OCI-LY7 (cell line): ENCODE measurements around the gene EML6. TPM values are rescaled to one million over a fixed set of nuclear protein-coding genes. Genes with fewer than 3 reads are reported as not detected.

Source experiments
- BruUV-seq: library from RNA; stranded (reverse); fragments of 400-500 nt; replicated peaks from 2 replicates; lab custom pipeline; 2021; lab: Mats Ljungman, UMichigan
- CTCF ChIA-PET: fragments of 300-600 bp; sonication (Branson Sonifier 250); formaldehyde crosslinking; loops from one replicate; lab custom pipeline; 2022; ENCODE audit warnings: antibody characterized with exemption; ENCODE audit not compliant: unreplicated experiment; lab: Charles Lee
- POLR2A ChIA-PET: fragments of 300-600 bp; sonication (Branson Sonifier 250); formaldehyde crosslinking; loops from one replicate; lab custom pipeline; 2022; ENCODE audit warnings: antibody characterized with exemption; lab: Charles Lee
- DNase-seq: peaks from one replicate; pipeline ENCODE4 v3.0.0-alpha.2; 2015; ENCODE audit warnings: low spot score
- H2AFZ ChIP-seq: fragments of 200-600 bp; sonication (generic), shearing (Covaris generic); 2 replicates; pipeline ENCODE4 v1.6.1; 2014; ENCODE audit warnings: mild to moderate bottlenecking, antibody characterized with exemption, low read length, moderate library complexity
- H3K27ac ChIP-seq: fragments of 200-600 bp; sonication (generic); 2 replicates; pipeline ENCODE4 v1.5.1; 2014; ENCODE audit warnings: mixed run types, low read depth, mild to moderate bottlenecking, moderate library complexity, low read length, inconsistent platforms; ENCODE audit not compliant: poor library complexity, severe bottlenecking
- H3K36me3 ChIP-seq: fragments of 200-600 bp; sonication (generic); 2 replicates; pipeline ENCODE4 v1.6.1; 2014; ENCODE audit warnings: mild to moderate bottlenecking, antibody characterized with exemption, low read length, moderate library complexity, mixed read lengths; ENCODE audit not compliant: insufficient read depth
- H3K4me1 ChIP-seq: fragments of 200-600 bp; sonication (generic); 2 replicates; pipeline ENCODE4 v1.5.1; 2014; ENCODE audit warnings: mild to moderate bottlenecking, low read length; ENCODE audit not compliant: insufficient read depth, poor library complexity, severe bottlenecking
- H3K4me2 ChIP-seq: fragments of 200-600 bp; sonication (generic); 2 replicates; pipeline ENCODE4 v1.6.1; 2014; ENCODE audit warnings: mild to moderate bottlenecking, low read length
- H3K4me3 ChIP-seq: fragments of 200-600 bp; sonication (generic); 2 replicates; pipeline ENCODE4 v1.5.1; 2014; ENCODE audit warnings: mild to moderate bottlenecking, low read depth, low read length; ENCODE audit not compliant: poor library complexity, severe bottlenecking
- H3K79me2 ChIP-seq: fragments of 200-600 bp; sonication (generic); 2 replicates; pipeline ENCODE4 v1.6.1; 2016; ENCODE audit warnings: low read depth, mild to moderate bottlenecking, low read length, moderate library complexity, mixed read lengths; ENCODE audit not compliant: insufficient read depth
- H3K9me2 ChIP-seq: fragments of 200-600 bp; sonication (generic); 2 replicates; pipeline ENCODE4 v1.6.1; 2016; ENCODE audit warnings: mild to moderate bottlenecking, low read length, mixed read lengths; ENCODE audit not compliant: insufficient read depth
- H3K9me3 ChIP-seq: fragments of 200-600 bp; sonication (generic); 2 replicates; pipeline ENCODE4 v1.6.1; 2014; ENCODE audit warnings: mild to moderate bottlenecking, mixed run types, low read length, mixed read lengths
- H4K20me1 ChIP-seq: fragments of 200-600 bp; sonication (generic); 2 replicates; pipeline ENCODE4 v1.6.1; 2014; ENCODE audit warnings: mild to moderate bottlenecking, antibody characterized with exemption, low read length, moderate library complexity, mixed read lengths; ENCODE audit not compliant: insufficient read depth
- CTCF ChIP-seq: fragments of 200-600 bp; sonication (generic); conservative IDR thresholded peaks from 2 replicates; pipeline ENCODE4 v1.5.1; 2014; ENCODE audit warnings: mild to moderate bottlenecking, antibody characterized with exemption, low read length, moderate library complexity, mixed read lengths
- EZH2phosphoT487 ChIP-seq: fragments of 200-600 bp; sonication (generic); IDR thresholded peaks from 2 replicates; pipeline ENCODE4 v1.6.1; 2018; ENCODE audit warnings: low read depth, borderline replicate concordance, mild to moderate bottlenecking, mixed run types, antibody characterized with exemption, low read length, moderate library complexity, mixed read lengths
- intact Hi-C: fragments of 100-400 bp; cut with micrococcal nuclease; formaldehyde crosslinking; loops from one replicate; pipeline ENCODE4 v1.10.0; 2022; ENCODE audit not compliant: unreplicated experiment
- total RNA-seq, 2 experiments: library from RNA; depleted of rRNA in 1 of 2; stranded (reverse); fragments of >200 nt in 1 of 2; shearing (Covaris generic) in 1 of 2; gene quantifications; 2 replicates each; pipeline ENCODE4 v1.2.3, GENCODE V29; 2014 to 2022

EML6 gene
- total RNA-seq, 2 experiments from 2014 or later: 310 to 367 TPM

DNA sequence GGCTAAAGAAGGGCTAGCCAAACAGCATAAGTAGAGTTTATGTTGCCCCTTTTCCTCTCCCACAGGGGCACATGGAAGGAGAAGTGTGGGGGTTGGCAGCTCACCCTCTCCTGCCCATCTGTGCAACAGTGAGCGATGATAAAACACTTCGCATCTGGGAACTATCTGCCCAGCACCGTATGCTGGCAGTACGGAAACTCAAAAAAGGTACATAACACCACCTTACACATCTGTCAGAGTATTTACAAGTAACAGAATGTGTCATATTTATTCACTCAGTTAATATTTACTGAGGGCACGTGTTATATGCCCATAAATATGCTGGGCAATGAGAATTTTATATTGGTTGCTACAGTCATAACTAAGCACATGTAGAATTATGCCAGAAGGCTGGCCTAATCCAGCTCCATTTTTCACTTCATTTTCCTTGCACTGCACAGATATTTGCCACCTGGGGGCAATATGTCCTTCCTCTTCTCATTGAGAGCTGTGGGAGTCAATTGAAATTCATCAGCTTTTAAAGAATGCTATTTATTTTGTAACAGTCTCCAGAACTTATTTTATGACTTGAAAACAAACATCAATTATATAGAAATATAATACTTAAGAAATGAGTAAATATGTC, 176.2 kb downstream of the EML6 start:
- Histone ChIP-seq H3K36me3 (peaks cover 100% of the 10 kb centered on the region), H3K4me3 (no peak overlapping the region), H3K9me3 (no peaks in the 10 kb centered on the region), H2AFZ (no peak overlapping the region), H4K20me1 (no peaks in the 10 kb centered on the region), H3K4me2 (no peak overlapping the region), H3K27ac (no peak overlapping the region), H3K9me2 (no peaks in the 10 kb centered on the region), H3K4me1 (no peaks in the 10 kb centered on the region), H3K79me2 (no peaks in the 10 kb centered on the region)
- BruUV-seq: no TSS peak
- DNase-seq: no peak
- TF ChIP-seq EZH2phosphoT487 (no peak), CTCF (peak; percentile 63)
- ChIA-PET POLR2A (interaction anchor here (1.1 to 1.7 kb wide), 2 partner anchors 10 to 30 kb away, joined by 3 to 5 read pairs; no protein-coding TSS in a partner anchor), CTCF (interaction anchor here (0.6 kb wide), 1 partner anchor 57 kb away, joined by 3 read pairs; no protein-coding TSS in a partner anchor)
- intact Hi-C loops: no loop called here

- Histone ChIP-seq H3K36me3 (peaks cover 100% of the 10 kb centered on the region), H3K79me2 (no peaks in the 10 kb centered on the region), H3K4me3 (no peak overlapping the region), H3K27ac (no peak overlapping the region), H3K4me2 (no peak overlapping the region), H2AFZ (no peak overlapping the region), H3K4me1 (no peaks in the 10 kb centered on the region), H3K9me3 (no peaks in the 10 kb centered on the region), H3K9me2 (no peaks in the 10 kb centered on the region), H4K20me1 (no peaks in the 10 kb centered on the region)
- ChIA-PET CTCF (no interaction called here), POLR2A (no interaction called here)
- no TSS peak for BruUV-seq
- TF ChIP-seq CTCF (no peak), EZH2phosphoT487 (no peak)
- intact Hi-C loops: no loop called here
- DNase-seq: no peak
These were observed 177.9 kb downstream of the EML6 start for GRCh38 chr2:54901224-54901986.

- H3K4me3 ChIP-seq: no peak overlapping the region
- ChIA-PET POLR2A (no interaction called here), CTCF (no interaction called here)
- no peak overlapping the region for H3K4me2 ChIP-seq
- no peaks in the 10 kb centered on the region for H4K20me1 ChIP-seq
- BruUV-seq: no TSS peak
- no peak for TF ChIP-seq EZH2phosphoT487
- TF ChIP-seq CTCF: no peak
- no peak overlapping the region for H3K27ac ChIP-seq
- no peaks in the 10 kb centered on the region for H3K79me2 ChIP-seq
- no peak for DNase-seq
- peaks cover 99% of the 10 kb centered on the region for H3K36me3 ChIP-seq
- no peaks in the 10 kb centered on the region for H3K4me1 ChIP-seq
- intact Hi-C loops: no loop called here
- H3K9me3 ChIP-seq: no peaks in the 10 kb centered on the region
- no peaks in the 10 kb centered on the region for H3K9me2 ChIP-seq
- H2AFZ ChIP-seq: no peak overlapping the region
These were observed 179.3 kb downstream of the EML6 start for GRCh38 chr2:54902763-54903162.
